Measurements from ENCODE around the gene PRUNE2. TPM values are rescaled to one million over a fixed set of nuclear protein-coding genes. Genes with fewer than 3 reads are reported as not detected.

Gene PRUNE2
- total and polyA plus RNA-seq, 2 of the 13 experiments (the other 11 are each of a cell fraction or from before 2014, with no cell fraction given): 0.02 TPM; not detected in 1

DNA sequence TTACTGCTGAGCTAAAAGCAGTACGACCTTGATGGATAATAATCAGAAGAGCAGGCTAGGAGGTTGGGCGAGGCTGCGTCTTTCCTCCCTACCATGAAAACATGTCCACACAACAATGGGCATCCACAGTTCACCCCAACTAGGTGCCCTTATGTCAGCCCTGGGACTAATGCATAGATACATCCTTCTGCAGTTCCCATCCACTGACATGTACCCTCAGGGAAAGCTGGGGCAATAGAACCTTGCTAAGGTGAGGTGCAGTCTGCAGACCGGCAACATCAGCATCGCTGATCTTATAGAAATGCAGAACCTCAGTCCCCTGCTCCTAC, 697 bp upstream of the PRUNE2 start:
- no peak; the same call in 2 of the 3 replicates for ATAC-seq

More for the DNA sequence above, 697 bp upstream of the PRUNE2 start:
- no peaks in the 10 kb centered on the region for H3K79me2 ChIP-seq (ENCODE audit: insufficient read depth, low read length)
- H3K4me2 ChIP-seq (ENCODE audit: low read depth, low read length): no peak overlapping the region
- H3K27me3 ChIP-seq (ENCODE audit: control insufficient read depth in 1 of 2, insufficient read depth in 2 of 2, low read length in 2 of 2): peaks cover 0 to 15% of the 10 kb centered on the region in 2 experiments; a peak in 2 of 5 replicates
- no peak overlapping the region for H3K9ac ChIP-seq (ENCODE audit: insufficient read depth, low read depth, low read length)
- H3K4me3 ChIP-seq (replicated peaks in 1 of 3; ENCODE audit: insufficient read depth in 1 of 3, low read depth in 2 of 3, low read length in 3 of 3): no peak overlapping the region
- in situ Hi-C loops (cut with HindIII; ENCODE audit: extremely low pct_ligation_motif_present, low pct_unique_long_range_greater_than_20kb): no loop called here
- no peaks in the 10 kb centered on the region for H3K4me1 ChIP-seq (ENCODE audit: insufficient read depth, low read length)
- POLR2A ChIA-PET: no interaction called here
- no peak for TF ChIP-seq ZNF333 (CRISPR knock-in tag; IDR thresholded peaks at IDR 0.05; ENCODE audit: borderline replicate concordance)
- no peak for TF ChIP-seq HNRNPL (IDR thresholded peaks at IDR 0.05; ENCODE audit: low read depth, low read length)
- TF ChIP-seq, protein P1, sequence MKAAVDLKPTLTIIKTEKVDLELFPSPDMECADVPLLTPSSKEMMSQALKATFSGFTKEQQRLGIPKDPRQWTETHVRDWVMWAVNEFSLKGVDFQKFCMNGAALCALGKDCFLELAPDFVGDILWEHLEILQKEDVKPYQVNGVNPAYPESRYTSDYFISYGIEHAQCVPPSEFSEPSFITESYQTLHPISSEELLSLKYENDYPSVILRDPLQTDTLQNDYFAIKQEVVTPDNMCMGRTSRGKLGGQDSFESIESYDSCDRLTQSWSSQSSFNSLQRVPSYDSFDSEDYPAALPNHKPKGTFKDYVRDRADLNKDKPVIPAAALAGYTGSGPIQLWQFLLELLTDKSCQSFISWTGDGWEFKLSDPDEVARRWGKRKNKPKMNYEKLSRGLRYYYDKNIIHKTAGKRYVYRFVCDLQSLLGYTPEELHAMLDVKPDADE (CRISPR knock-in tag; IDR thresholded peaks at IDR 0.05): no peak
- no peak for TF ChIP-seq ISX (CRISPR knock-in tag; conservative IDR thresholded peaks at IDR 0.05)
- TF ChIP-seq THAP11 (CRISPR knock-in tag; IDR thresholded peaks at IDR 0.05): no peak
- TF ChIP-seq, protein P2, sequence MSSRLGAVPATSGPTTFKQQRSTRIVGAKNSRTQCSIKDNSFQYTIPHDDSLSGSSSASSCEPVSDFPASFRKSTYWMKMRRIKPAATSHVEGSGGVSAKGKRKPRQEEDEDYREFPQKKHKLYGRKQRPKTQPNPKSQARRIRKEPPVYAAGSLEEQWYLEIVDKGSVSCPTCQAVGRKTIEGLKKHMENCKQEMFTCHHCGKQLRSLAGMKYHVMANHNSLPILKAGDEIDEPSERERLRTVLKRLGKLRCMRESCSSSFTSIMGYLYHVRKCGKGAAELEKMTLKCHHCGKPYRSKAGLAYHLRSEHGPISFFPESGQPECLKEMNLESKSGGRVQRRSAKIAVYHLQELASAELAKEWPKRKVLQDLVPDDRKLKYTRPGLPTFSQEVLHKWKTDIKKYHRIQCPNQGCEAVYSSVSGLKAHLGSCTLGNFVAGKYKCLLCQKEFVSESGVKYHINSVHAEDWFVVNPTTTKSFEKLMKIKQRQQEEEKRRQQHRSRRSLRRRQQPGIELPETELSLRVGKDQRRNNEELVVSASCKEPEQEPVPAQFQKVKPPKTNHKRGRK (CRISPR knock-in tag; IDR thresholded peaks at IDR 0.05): no peak
- TF ChIP-seq, protein P3, sequence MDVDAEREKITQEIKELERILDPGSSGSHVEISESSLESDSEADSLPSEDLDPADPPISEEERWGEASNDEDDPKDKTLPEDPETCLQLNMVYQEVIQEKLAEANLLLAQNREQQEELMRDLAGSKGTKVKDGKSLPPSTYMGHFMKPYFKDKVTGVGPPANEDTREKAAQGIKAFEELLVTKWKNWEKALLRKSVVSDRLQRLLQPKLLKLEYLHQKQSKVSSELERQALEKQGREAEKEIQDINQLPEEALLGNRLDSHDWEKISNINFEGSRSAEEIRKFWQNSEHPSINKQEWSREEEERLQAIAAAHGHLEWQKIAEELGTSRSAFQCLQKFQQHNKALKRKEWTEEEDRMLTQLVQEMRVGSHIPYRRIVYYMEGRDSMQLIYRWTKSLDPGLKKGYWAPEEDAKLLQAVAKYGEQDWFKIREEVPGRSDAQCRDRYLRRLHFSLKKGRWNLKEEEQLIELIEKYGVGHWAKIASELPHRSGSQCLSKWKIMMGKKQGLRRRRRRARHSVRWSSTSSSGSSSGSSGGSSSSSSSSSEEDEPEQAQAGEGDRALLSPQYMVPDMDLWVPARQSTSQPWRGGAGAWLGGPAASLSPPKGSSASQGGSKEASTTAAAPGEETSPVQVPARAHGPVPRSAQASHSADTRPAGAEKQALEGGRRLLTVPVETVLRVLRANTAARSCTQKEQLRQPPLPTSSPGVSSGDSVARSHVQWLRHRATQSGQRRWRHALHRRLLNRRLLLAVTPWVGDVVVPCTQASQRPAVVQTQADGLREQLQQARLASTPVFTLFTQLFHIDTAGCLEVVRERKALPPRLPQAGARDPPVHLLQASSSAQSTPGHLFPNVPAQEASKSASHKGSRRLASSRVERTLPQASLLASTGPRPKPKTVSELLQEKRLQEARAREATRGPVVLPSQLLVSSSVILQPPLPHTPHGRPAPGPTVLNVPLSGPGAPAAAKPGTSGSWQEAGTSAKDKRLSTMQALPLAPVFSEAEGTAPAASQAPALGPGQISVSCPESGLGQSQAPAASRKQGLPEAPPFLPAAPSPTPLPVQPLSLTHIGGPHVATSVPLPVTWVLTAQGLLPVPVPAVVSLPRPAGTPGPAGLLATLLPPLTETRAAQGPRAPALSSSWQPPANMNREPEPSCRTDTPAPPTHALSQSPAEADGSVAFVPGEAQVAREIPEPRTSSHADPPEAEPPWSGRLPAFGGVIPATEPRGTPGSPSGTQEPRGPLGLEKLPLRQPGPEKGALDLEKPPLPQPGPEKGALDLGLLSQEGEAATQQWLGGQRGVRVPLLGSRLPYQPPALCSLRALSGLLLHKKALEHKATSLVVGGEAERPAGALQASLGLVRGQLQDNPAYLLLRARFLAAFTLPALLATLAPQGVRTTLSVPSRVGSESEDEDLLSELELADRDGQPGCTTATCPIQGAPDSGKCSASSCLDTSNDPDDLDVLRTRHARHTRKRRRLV (CRISPR knock-in tag; IDR thresholded peaks at IDR 0.05): no peak
- no peak for TF ChIP-seq CCAR2 (optimal IDR thresholded peaks at IDR 0.05; ENCODE audit: low read depth, low read length)
- TF ChIP-seq, protein P4, sequence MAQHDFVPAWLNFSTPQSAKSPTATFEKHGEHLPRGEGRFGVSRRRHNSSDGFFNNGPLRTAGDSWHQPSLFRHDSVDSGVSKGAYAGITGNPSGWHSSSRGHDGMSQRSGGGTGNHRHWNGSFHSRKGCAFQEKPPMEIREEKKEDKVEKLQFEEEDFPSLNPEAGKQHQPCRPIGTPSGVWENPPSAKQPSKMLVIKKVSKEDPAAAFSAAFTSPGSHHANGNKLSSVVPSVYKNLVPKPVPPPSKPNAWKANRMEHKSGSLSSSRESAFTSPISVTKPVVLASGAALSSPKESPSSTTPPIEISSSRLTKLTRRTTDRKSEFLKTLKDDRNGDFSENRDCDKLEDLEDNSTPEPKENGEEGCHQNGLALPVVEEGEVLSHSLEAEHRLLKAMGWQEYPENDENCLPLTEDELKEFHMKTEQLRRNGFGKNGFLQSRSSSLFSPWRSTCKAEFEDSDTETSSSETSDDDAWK (CRISPR knock-in tag; IDR thresholded peaks at IDR 0.05): no peak
- no peak for TF ChIP-seq NR2F2 (IDR thresholded peaks at IDR 0.05; ENCODE audit: borderline replicate concordance, low read depth)
- TF ChIP-seq ZNF331 (CRISPR knock-in tag; IDR thresholded peaks at IDR 0.05): no peak
- no peak for TF ChIP-seq POGZ (CRISPR knock-in tag; IDR thresholded peaks at IDR 0.05)
- no peak for TF ChIP-seq ZNF607 (CRISPR knock-in tag; IDR thresholded peaks at IDR 0.05; ENCODE audit: borderline replicate concordance)
- no peak for TF ChIP-seq ZNF33A (CRISPR knock-in tag; IDR thresholded peaks at IDR 0.05; ENCODE audit: borderline replicate concordance)
- no peak for TF ChIP-seq MLLT10 (CRISPR knock-in tag; IDR thresholded peaks at IDR 0.05)
- TF ChIP-seq ETV6 (CRISPR knock-in tag; conservative IDR thresholded peaks at IDR 0.05): no peak
- TF ChIP-seq WIZ (CRISPR knock-in tag; IDR thresholded peaks at IDR 0.05): no peak
- no peak for TF ChIP-seq KAT2B (IDR thresholded peaks at IDR 0.05; ENCODE audit: borderline replicate concordance, low read depth, low read length)
- CTCF ChIA-PET (ENCODE audit: low intra/inter-chr PET ratio, low total read pairs): no interaction called here
- intact Hi-C loops (cut with micrococcal nuclease; ENCODE audit: unreplicated experiment): no loop called here
- H4K20me1 ChIP-seq (ENCODE audit: insufficient read depth, low read length): no peaks in the 10 kb centered on the region
- no peaks in the 10 kb centered on the region for H3K9me3 ChIP-seq (ENCODE audit: low read length)
- BruUV-seq (replicated peaks): no TSS peak
- DNase-seq (ENCODE audit: low spot score) (no peak), FAIRE-seq (no peak)
- WGBS (ENCODE audit: low lambda C conversion rate): 53% methylated on average over 4 of the region's 5 CpGs
- no peaks in the 10 kb centered on the region for H3K36me3 ChIP-seq (replicated peaks in 1 of 2; ENCODE audit: control insufficient read depth in 1 of 2, insufficient read depth in 2 of 2, low read length in 2 of 2)
- no peak overlapping the region for H2AFZ ChIP-seq (ENCODE audit: low read length)
- H3K27ac ChIP-seq (ENCODE audit: extremely low read length, insufficient read depth, low read length): no peak overlapping the region

Data from HepG2 (cell line).